ENCODE results near the gene GPR87.

GPR87 gene, protein sequence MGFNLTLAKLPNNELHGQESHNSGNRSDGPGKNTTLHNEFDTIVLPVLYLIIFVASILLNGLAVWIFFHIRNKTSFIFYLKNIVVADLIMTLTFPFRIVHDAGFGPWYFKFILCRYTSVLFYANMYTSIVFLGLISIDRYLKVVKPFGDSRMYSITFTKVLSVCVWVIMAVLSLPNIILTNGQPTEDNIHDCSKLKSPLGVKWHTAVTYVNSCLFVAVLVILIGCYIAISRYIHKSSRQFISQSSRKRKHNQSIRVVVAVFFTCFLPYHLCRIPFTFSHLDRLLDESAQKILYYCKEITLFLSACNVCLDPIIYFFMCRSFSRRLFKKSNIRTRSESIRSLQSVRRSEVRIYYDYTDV

GRCh38 chr3:151316267-151316991 is at the start of gene GPR87:
Gene GPR87 (minus strand): TSS chr3:151316820. CDS start chr3:151300100, 16,720 bp downstream.
- no peak for DNase-seq

- no peak for DNase-seq
These were observed 46.1 kb upstream of the GPR87 start for GRCh38 chr3:151362751-151363174.

DNA sequence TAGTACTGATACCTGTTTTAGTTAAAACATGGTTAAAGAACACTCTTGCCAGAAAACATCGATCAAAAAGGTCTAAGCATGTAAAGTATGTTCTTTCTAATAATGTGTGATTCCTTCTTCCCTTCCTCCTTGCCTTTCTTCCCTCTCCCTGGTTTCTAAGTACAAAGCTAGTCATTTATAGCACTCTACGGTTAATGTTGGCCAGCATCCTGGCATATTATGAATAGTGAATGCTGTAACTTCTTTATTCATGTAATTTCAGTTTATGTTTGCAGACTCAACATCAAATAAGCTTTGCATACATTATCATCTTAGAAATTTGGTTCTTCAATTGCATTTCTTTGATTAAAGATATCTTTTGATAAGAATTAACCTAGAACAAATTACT is 40.8 kb upstream of the GPR87 start:
- DNase-seq = no peak

DNA sequence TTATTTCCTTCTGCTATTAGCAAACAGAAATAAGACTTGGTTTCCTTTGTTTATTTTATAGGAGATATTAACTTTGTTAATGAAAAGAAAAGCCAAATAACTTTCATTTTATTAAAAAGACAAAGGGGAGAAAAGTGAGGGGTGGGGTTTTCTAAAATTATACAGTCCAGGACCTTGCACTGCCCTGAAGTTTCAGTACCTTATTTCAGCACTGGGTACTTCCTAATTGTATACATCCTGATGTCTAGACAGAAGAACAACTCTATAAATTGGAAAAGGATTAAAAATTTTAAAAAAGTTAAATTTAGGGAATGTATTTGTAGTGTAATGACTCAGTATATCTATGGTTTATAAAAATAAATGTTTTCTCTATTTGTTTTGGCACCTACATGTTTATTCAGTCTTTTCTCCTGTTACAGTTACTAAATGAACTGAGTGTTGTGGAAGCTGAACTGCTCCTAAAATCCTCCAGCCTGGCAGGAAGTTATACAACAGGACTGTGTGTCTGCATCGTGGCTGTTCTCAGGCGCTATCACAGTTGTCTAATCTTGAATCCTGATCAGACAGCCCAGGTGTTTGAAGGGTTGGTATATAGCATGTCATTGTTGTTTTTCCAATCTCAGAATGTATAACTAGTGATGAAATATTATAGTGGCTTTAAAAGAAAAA is 40.3 kb upstream of the GPR87 start:
- no peak for DNase-seq

DNA sequence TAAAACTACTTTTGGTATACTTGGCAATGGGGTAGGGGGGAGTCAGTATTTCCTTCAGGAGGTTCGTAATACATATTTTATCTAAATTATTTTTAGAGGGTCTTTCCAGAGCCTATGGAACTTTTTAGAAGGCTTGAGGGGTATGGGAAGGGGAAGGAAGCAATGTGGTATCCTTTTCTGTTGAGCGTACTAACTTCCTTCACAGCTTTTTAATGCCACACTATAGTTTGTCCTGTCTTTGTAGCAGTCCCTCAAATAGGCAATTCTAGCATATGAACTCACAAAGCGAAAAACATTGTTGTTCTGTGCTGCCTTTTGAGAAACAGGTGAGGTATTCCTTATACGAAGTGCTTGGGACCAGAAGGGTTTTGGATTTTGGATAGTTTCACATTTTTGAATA is 35.0 kb upstream of the GPR87 start:
- peak; percentile 34 to 54 for DNase-seq

DNA sequence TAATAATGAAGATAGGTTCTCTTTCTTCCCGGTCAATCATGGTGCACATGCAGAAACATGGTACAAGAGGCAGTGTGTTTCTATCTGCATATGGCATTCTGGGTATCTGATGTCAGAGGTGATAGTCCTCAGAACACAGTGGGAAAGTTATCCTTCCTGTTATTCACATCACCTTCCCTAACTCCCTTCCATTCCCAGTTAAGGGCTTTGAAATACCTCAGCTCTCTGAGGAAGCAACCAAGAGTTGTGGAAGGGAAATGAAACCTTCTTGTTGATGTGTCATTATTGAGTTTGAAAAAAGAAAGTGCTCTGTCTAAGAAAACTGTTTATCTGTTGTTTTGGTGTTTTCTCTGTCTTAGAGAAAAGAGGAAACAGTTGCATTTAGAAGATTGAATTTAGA is 34.6 kb upstream of the GPR87 start:
- peak; percentile 25 to 45 for DNase-seq

DNA sequence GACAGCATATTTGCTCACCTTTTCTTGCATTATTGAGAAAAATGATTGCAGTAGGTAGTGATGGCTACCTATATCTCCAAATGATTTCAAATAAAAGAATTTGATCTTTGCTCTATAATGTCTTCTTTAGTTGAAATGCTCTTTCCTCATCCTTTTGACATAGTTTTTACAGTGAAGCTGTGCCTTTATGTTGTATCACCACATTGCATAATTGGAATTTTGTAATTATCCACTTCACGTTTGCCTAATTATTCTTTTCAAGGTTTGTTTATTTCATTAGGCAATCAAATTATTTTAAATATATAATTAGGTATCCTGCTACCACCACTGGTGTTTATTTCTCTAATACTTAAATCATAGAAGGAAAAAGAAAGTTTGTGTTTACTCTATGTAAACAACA is 34.0 kb upstream of the GPR87 start:
- DNase-seq = no peak

DNA sequence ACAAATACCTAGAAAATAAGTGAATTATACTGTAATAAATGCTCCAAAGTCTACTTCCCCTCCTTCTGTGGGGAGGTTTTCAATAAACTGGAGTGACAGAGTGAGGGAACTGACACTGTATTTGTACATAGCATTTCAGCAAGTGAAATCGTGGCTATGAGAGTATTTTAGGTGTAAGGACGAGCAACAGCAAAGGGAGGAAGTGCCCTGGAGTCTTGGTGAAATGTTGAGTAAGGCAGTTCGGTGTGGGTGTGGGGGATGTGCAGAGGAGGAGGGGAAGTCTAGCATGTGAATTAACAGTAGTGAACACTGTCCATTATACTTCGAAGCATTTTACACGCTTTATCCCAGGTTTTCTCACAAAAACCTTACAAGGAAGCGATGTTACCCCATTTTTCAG is 30.8 kb upstream of the GPR87 start:
- peak; percentile 96 to 99 for DNase-seq

GRCh38 chr3:151346292-151346691 is 29.7 kb upstream of the GPR87 start:
- peak; percentile 59 to 64 for DNase-seq

GRCh38 chr3:151345859-151346258 is 29.2 kb upstream of the GPR87 start:
- no peak for DNase-seq

GRCh38 chr3:151331696-151332095 is 15.1 kb upstream of the GPR87 start:
- no peak for DNase-seq

DNA sequence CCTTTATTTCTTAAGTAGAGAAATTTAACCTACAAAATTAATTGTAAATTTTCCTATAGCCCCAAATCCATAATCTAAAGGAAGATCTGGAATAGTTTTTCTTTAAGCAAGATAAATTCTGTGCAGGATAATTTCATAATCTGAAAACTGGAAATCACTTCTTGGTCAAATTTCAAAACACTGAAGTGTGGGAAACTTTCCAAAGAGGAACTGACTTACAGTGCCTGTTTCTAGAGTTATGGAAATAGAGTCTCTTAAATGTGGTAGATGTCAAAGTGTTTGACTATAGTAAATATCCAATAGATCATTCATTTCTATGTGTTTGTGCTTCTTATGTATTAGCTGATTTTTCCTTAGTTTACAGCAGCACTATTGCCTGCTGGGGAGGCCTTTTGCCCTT is 14.3 kb upstream of the GPR87 start:
- DNase-seq = peak; percentile 16 to 26

DNA sequence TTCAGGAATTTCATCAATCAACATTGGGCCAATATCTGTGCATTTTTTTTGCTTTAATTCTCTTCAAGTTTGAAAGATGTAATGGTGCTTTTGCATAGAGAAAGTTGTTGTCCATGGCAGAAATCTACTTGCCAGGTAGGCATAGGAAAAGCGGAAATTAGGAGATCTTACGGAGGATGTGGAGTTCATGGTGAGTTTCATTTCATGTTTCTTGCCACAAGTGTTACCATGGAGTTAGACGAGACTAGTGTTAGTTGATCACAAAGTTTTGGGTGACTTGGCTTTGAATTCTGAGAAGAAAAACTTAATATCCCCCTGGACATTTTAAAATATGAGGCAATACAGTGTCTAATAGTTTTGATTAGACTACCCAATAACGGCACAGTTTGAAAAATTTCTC is 13.8 kb upstream of the GPR87 start:
- DNase-seq = no peak

GRCh38 chr3:151329363-151329762 is 12.7 kb upstream of the GPR87 start, which contains the start of gene P2RY13:
Gene P2RY13 (minus strand): TSS chr3:151329549. CDS start chr3:151329528, 21 bp downstream.
- peak; percentile 37 to 56 for DNase-seq

DNA sequence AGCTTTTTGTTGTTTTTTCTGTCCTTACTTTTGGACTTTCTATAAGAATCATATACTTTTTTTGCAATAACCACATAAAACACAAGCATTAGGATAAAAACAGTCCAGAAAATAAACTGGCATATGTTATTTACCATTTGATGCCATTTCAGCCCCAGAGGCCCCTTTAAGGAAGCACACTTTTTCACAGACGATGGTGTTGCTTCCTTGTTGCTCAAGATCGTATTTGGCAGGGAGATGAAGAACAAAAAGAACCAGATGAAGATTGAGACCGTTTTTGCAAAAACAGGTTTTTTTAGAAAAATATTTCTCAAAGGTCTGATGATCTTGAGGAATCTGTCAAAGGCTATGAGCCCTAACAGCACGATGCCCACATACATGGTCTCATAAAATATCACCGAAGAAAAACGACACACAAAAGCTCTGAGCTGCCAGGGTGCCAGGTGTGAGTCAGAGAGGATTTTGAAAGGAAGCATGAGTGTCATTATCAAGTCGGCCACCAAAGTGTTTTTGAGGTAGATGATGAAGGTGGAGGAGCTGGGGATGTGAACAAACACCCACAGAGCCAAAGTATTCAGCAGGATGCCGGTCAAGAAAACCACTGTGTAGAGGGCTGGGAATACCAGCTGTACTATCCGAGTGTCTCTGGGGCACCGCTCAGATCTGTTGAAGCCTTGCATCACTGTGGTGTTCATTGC is 11.8 kb upstream of the GPR87 start:
- DNase-seq = peak; percentile 65 to 76

GRCh38 chr3:151327571-151328198 is 11.1 kb upstream of the GPR87 start:
- DNase-seq = peak; percentile 43 to 71

GRCh38 chr3:151322511-151322910 is 5.9 kb upstream of the GPR87 start:
- no peak for DNase-seq

DNA sequence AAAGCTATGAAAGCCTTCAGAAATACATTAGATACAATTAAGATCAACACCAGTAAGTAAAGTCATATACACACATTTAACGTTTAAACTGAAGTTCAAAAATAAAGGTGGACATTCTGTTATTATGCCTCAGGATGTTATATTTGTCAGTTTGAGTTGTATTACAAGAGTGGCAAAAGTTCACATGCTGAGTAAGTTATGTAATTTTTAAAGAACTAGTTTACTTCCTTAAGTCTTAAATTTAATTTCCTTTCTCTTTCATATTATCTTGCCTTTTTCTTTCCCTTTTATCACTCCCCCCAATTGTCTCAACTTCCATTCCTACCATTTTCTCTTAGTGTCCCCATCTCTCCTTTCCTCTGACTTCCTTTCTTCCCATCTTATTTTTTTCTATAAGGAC is 4.9 kb upstream of the GPR87 start:
- no peak for DNase-seq

DNA sequence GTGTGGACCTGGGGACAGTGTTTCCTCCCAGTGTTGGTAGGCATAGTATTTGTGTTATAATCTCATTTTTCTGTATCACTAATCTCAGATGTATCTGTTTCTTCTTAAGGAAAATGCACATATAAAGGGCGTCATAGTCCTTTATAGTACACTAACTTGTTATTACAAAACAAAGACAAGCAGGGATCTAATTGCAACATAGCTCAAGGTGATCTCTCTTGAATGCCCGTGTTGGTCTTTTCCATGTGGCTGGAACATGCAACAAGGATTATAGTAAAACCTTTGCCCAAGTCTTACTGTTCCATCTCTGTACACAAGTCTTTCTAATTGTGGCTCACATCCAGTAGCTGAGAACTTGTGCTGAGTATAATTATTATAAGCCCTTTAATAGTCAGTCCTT is 3.5 kb upstream of the GPR87 start:
- DNase-seq = no peak

DNA sequence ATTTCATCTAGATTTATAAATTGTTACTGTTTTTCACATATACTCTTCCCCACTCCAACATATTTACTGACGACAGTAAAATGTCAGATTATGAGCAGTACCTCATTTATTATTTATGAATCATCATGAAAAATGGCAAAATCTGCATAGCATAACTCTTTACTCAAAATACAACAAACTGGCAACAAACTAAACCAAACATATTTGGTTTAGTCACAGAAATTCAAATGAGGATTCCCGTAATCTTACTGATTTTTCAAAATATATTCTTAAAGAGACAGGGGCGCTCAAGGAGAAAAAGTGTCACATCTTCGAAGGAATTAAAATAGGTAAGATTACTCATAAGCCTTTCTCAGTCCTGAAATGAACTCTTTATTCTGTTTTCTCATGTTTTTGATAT is 3.0 kb upstream of the GPR87 start:
- no peak for DNase-seq

DNA sequence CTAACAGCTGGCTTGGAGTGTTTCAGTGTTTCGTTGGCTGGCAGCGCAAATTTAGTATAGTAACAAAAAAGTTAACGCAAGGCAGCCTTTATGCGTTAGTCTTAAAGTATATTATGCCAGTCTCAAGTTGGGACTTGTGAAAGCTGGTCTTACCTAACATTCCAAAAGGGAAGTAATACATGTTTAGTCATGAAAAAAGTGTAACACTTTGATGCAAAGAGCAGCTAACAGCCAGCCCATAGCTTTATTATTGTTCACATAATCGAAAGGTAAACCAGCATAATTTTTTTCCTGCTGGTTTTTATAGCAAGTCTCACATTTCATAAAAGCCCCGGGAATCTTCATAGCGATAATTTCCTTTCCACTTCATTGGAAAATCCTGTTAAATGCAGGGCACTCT is 2.4 kb upstream of the GPR87 start:
- no peak for DNase-seq

GRCh38 chr3:151318313-151318712 is 1.7 kb upstream of the GPR87 start:
- no peak for DNase-seq

GRCh38 chr3:151315846-151316245 is 774 bp downstream of the GPR87 start:
- DNase-seq = no peak
